Measurements from ENCODE around the gene LDHD.
A peak's percentile ranks its signal among the peaks of the same experiment; 100 is the strongest.

LDHD gene

GRCh38 chr16:75074304-75074793, 42.2 kb downstream of the LDHD start:
- no peak for TF ChIP-seq GATA1 (IDR thresholded peaks at IDR 0.05; ENCODE audit: low read depth, low read length)
- TF ChIP-seq POLR2A (IDR thresholded peaks at IDR 0.05; ENCODE audit: low read length) = no peak
- no peak for DNase-seq

GRCh38 chr16:75073545-75074303, 42.9 kb downstream of the LDHD start:
- TF ChIP-seq GATA1 (IDR thresholded peaks at IDR 0.05; ENCODE audit: low read depth, low read length) = no peak
- TF ChIP-seq POLR2A (IDR thresholded peaks at IDR 0.05; ENCODE audit: low read length) = no peak
- DNase-seq = peak in 1 of 2 experiments; percentile 42

GRCh38 chr16:75072239-75072947, 44.2 kb downstream of the LDHD start:
- DNase-seq = peak in 1 of 2 experiments; percentile 46
- TF ChIP-seq POLR2A (IDR thresholded peaks at IDR 0.05; ENCODE audit: low read length) = no peak
- no peak for TF ChIP-seq GATA1 (IDR thresholded peaks at IDR 0.05; ENCODE audit: low read depth, low read length)

GRCh38 chr16:75071621-75072020, 45.0 kb downstream of the LDHD start:
- DNase-seq = no peak
- TF ChIP-seq GATA1 (IDR thresholded peaks at IDR 0.05; ENCODE audit: low read depth, low read length) (no peak), POLR2A (IDR thresholded peaks at IDR 0.05; ENCODE audit: low read length) (no peak)

GRCh38 chr16:75070012-75070841, 46.4 kb downstream of the LDHD start:
- no peak for TF ChIP-seq POLR2A (IDR thresholded peaks at IDR 0.05; ENCODE audit: low read length)
- no peak for TF ChIP-seq GATA1 (IDR thresholded peaks at IDR 0.05; ENCODE audit: low read depth, low read length)
- peak; percentile 53 to 65 for DNase-seq

- TF ChIP-seq POLR2A (IDR thresholded peaks at IDR 0.05; ENCODE audit: low read length) (no peak), GATA1 (IDR thresholded peaks at IDR 0.05; ENCODE audit: low read depth, low read length) (no peak)
- DNase-seq = peak in 1 of 2 experiments; percentile 43
These were observed 48.2 kb downstream of the LDHD start for GRCh38 chr16:75068085-75069031.

GRCh38 chr16:75066861-75067447, 49.6 kb downstream of the LDHD start:
- TF ChIP-seq POLR2A (IDR thresholded peaks at IDR 0.05; ENCODE audit: low read length) = no peak
- TF ChIP-seq GATA1 (IDR thresholded peaks at IDR 0.05; ENCODE audit: low read depth, low read length) = no peak

GRCh38 chr16:75065521-75066149, 50.9 kb downstream of the LDHD start:
- DNase-seq = peak; percentile 64 to 69
- TF ChIP-seq POLR2A (IDR thresholded peaks at IDR 0.05; ENCODE audit: low read length) (no peak), GATA1 (IDR thresholded peaks at IDR 0.05; ENCODE audit: low read depth, low read length) (no peak)

More at GRCh38 chr16:75066861-75067447, 49.6 kb downstream of the LDHD start:
- no peak for DNase-seq

- peak; percentile 72 to 80 for DNase-seq
- TF ChIP-seq GATA1 (IDR thresholded peaks at IDR 0.05; ENCODE audit: low read depth, low read length) = no peak
- TF ChIP-seq POLR2A (IDR thresholded peaks at IDR 0.05; ENCODE audit: low read length) = peak; percentile 24
These were observed 51.5 kb downstream of the LDHD start for GRCh38 chr16:75065149-75065505.

GRCh38 chr16:75064403-75065148, 52.0 kb downstream of the LDHD start:
- TF ChIP-seq POLR2A (IDR thresholded peaks at IDR 0.05; ENCODE audit: low read length) (peak; percentile 50), GATA1 (IDR thresholded peaks at IDR 0.05; ENCODE audit: low read depth, low read length) (no peak)
- peak; percentile 55 to 64 for DNase-seq

- TF ChIP-seq GATA1 (IDR thresholded peaks at IDR 0.05; ENCODE audit: low read depth, low read length) = no peak
- TF ChIP-seq POLR2A (IDR thresholded peaks at IDR 0.05; ENCODE audit: low read length) = no peak
- peak in 1 of 2 experiments; percentile 30 for DNase-seq
These were observed 53.0 kb downstream of the LDHD start for GRCh38 chr16:75063549-75064088.
